Measurements from ENCODE around the gene SORL1. TPM values are rescaled to one million over a fixed set of nuclear protein-coding genes. Genes with fewer than 3 reads are reported as not detected.
A peak's percentile ranks its signal among the peaks of the same experiment; 100 is the strongest.

The SORL1 gene
- total and polyA plus RNA-seq, 2 experiments from 2014 or later = 0.26 to 0.54 TPM

GRCh38 chr11:121578251-121578976 lies 126.3 kb downstream of the SORL1 start:
- in situ Hi-C loops (cut with MboI) = no loop called here
- 63 to 64% methylated on average over 10 of the region's 10 CpGs for WGBS, 2 experiments (ENCODE audit: low coverage in 1 of 2, low lambda C conversion rate in 2 of 2, missing lambda C conversion rate in 2 of 2)
- Histone ChIP-seq H3K27me3 (replicated peaks; ENCODE audit: insufficient read depth) (peaks cover 31% of the 10 kb centered on the region), H3K4me3 (no peak overlapping the region), H3K36me3 (ENCODE audit: low read depth) (no peaks in the 10 kb centered on the region), H3K4me2 (ENCODE audit: unreplicated experiment) (no peak overlapping the region), H2AFZ (no peak overlapping the region), H3K4me1 (ENCODE audit: insufficient read depth) (no peaks in the 10 kb centered on the region), H3K27ac (no peak overlapping the region), H3K9me2 (ENCODE audit: insufficient read depth) (no peaks in the 10 kb centered on the region; the same call in 1 of the 2 replicates), H3K9me3 (ENCODE audit: low read depth) (no peaks in the 10 kb centered on the region), H3F3A (ENCODE audit: insufficient read depth) (no peaks in the 10 kb centered on the region), H3K9ac (no peak overlapping the region), H3K79me2 (ENCODE audit: insufficient read depth) (no peaks in the 10 kb centered on the region), H4K20me1 (ENCODE audit: insufficient read depth) (no peaks in the 10 kb centered on the region)
- no peak for TF ChIP-seq EZH2phosphoT487 (IDR thresholded peaks at IDR 0.05; ENCODE audit: insufficient read depth, low read depth)
- TF ChIP-seq EZH2 (IDR thresholded peaks at IDR 0.05; ENCODE audit: insufficient read depth, poor library complexity, severe bottlenecking) = no peak
- DNase-seq = peak; percentile 25

GRCh38 chr11:121580154-121580553 lies 128.0 kb downstream of the SORL1 start:
- Histone ChIP-seq H3K27me3 (replicated peaks; ENCODE audit: insufficient read depth) (peaks cover 19% of the 10 kb centered on the region), H3K4me3 (no peak overlapping the region), H4K20me1 (ENCODE audit: insufficient read depth) (no peaks in the 10 kb centered on the region), H3K4me2 (ENCODE audit: unreplicated experiment) (no peak overlapping the region), H3K27ac (no peak overlapping the region), H3K9me2 (ENCODE audit: insufficient read depth) (no peaks in the 10 kb centered on the region; the same call in 1 of the 2 replicates), H3K36me3 (ENCODE audit: low read depth) (no peaks in the 10 kb centered on the region), H3K4me1 (ENCODE audit: insufficient read depth) (no peaks in the 10 kb centered on the region), H3K9me3 (ENCODE audit: low read depth) (no peaks in the 10 kb centered on the region), H3F3A (ENCODE audit: insufficient read depth) (no peaks in the 10 kb centered on the region), H3K79me2 (ENCODE audit: insufficient read depth) (no peaks in the 10 kb centered on the region), H3K9ac (no peak overlapping the region), H2AFZ (no peak overlapping the region)
- no peak for DNase-seq
- WGBS, 2 experiments (ENCODE audit: low coverage in 1 of 2, low lambda C conversion rate in 2 of 2, missing lambda C conversion rate in 2 of 2) = 57 to 65% methylated on average over 4 of the region's 4 CpGs
- TF ChIP-seq EZH2 (IDR thresholded peaks at IDR 0.05; ENCODE audit: insufficient read depth, poor library complexity, severe bottlenecking) (no peak), EZH2phosphoT487 (IDR thresholded peaks at IDR 0.05; ENCODE audit: insufficient read depth, low read depth) (no peak)
- in situ Hi-C loops (cut with MboI) = no loop called here

GRCh38 chr11:121581607-121582006 lies 129.5 kb downstream of the SORL1 start:
- in situ Hi-C loops (cut with MboI) = no loop called here
- WGBS, 2 experiments (ENCODE audit: low coverage in 1 of 2, low lambda C conversion rate in 2 of 2, missing lambda C conversion rate in 2 of 2) = 69 to 73% methylated on average over 4 of the region's 4 CpGs
- no peak overlapping the region for H3K4me3 ChIP-seq

GRCh38 chr11:121582296-121582695 lies 130.2 kb downstream of the SORL1 start:
- H3K9me3 ChIP-seq (ENCODE audit: low read depth) = no peaks in the 10 kb centered on the region
- no peaks in the 10 kb centered on the region; the same call in 1 of the 2 replicates for H3K9me2 ChIP-seq (ENCODE audit: insufficient read depth)
- H3K4me3 ChIP-seq = no peak overlapping the region
- H3K36me3 ChIP-seq (ENCODE audit: low read depth) = no peaks in the 10 kb centered on the region
- in situ Hi-C loops (cut with MboI) = no loop called here
- H3K27me3 ChIP-seq (replicated peaks; ENCODE audit: insufficient read depth) = peaks cover 14% of the 10 kb centered on the region
- H3K27ac ChIP-seq = no peak overlapping the region
- no peak for DNase-seq
- no peak overlapping the region for H2AFZ ChIP-seq
- no peaks in the 10 kb centered on the region for H3K4me1 ChIP-seq (ENCODE audit: insufficient read depth)
- no peak overlapping the region for H3K4me2 ChIP-seq (ENCODE audit: unreplicated experiment)
- H3K9ac ChIP-seq = no peak overlapping the region
- H3K79me2 ChIP-seq (ENCODE audit: insufficient read depth) = no peaks in the 10 kb centered on the region
- 63 to 71% methylated on average over 4 of the region's 4 CpGs for WGBS, 2 experiments (ENCODE audit: low coverage in 1 of 2, low lambda C conversion rate in 2 of 2, missing lambda C conversion rate in 2 of 2)
- H4K20me1 ChIP-seq (ENCODE audit: insufficient read depth) = no peaks in the 10 kb centered on the region
- no peaks in the 10 kb centered on the region for H3F3A ChIP-seq (ENCODE audit: insufficient read depth)
- TF ChIP-seq EZH2 (IDR thresholded peaks at IDR 0.05; ENCODE audit: insufficient read depth, poor library complexity, severe bottlenecking) = no peak
- no peak for TF ChIP-seq EZH2phosphoT487 (IDR thresholded peaks at IDR 0.05; ENCODE audit: insufficient read depth, low read depth)

More at GRCh38 chr11:121581607-121582006, 129.5 kb downstream of the SORL1 start:
- H3K4me2 ChIP-seq (ENCODE audit: unreplicated experiment) = no peak overlapping the region
- H3F3A ChIP-seq (ENCODE audit: insufficient read depth) = no peaks in the 10 kb centered on the region
- no peaks in the 10 kb centered on the region for H3K36me3 ChIP-seq (ENCODE audit: low read depth)
- H3K9me3 ChIP-seq (ENCODE audit: low read depth) = no peaks in the 10 kb centered on the region
- no peak for DNase-seq
- H4K20me1 ChIP-seq (ENCODE audit: insufficient read depth) = no peaks in the 10 kb centered on the region
- H3K27ac ChIP-seq = no peak overlapping the region
- no peaks in the 10 kb centered on the region for H3K79me2 ChIP-seq (ENCODE audit: insufficient read depth)
- TF ChIP-seq EZH2phosphoT487 (IDR thresholded peaks at IDR 0.05; ENCODE audit: insufficient read depth, low read depth) (no peak), EZH2 (IDR thresholded peaks at IDR 0.05; ENCODE audit: insufficient read depth, poor library complexity, severe bottlenecking) (no peak)
- H3K9me2 ChIP-seq (ENCODE audit: insufficient read depth) = no peaks in the 10 kb centered on the region; the same call in 1 of the 2 replicates
- H3K27me3 ChIP-seq (replicated peaks; ENCODE audit: insufficient read depth) = peaks cover 16% of the 10 kb centered on the region
- no peaks in the 10 kb centered on the region for H3K4me1 ChIP-seq (ENCODE audit: insufficient read depth)
- H2AFZ ChIP-seq = no peak overlapping the region
- H3K9ac ChIP-seq = no peak overlapping the region

Data from GM23248 (cell line).